Keratinocyte (primary cell): Measurements from ENCODE around the gene HMGN5.

ENCODE experiments used
- CTCF ChIP-seq, 3 experiments: IDR thresholded peaks in 1 of 3; conservative IDR thresholded peaks in 1 of 3; optimal IDR thresholded peaks in 1 of 3; 2 replicates in 2 of 3; 3 replicates in 1 of 3; pipeline versions ENCODE3 to v1.5.1; 2011; ENCODE audit warnings: low read length in 3 of 3, mild to moderate bottlenecking in 3 of 3, moderate library complexity in 2 of 3, control low read depth in 1 of 3, inconsistent platforms in 1 of 3; ENCODE audit not compliant: insufficient read depth in 2 of 3; ENCODE audit errors: extremely low read depth in 1 of 3
- EZH2 ChIP-seq: IDR thresholded peaks from one replicate; pipeline ENCODE4 v1.6.1; 2012; ENCODE audit warnings: inconsistent platforms, mild to moderate bottlenecking, low read length, moderate library complexity

GRCh38 chrX:81229901-81230300 is 28.2 kb upstream of the HMGN5 start:
- no peak for TF ChIP-seq CTCF (optimal IDR thresholded peaks at IDR 0.05 in 1 of 3, IDR thresholded peaks at IDR 0.05 in 1 of 3, conservative IDR thresholded peaks at IDR 0.05 in 1 of 3; ENCODE audit: extremely low read depth in 1 of 3, insufficient read depth in 2 of 3, low read length in 3 of 3)
- no peak for TF ChIP-seq EZH2
